GM12875 (cell line): ENCODE results near the gene ABCG5.

Source experiments
- H3K4me3 ChIP-seq: one replicate; pipeline ENCODE4 v1.5.1; 2011; ENCODE audit warnings: low read depth, low read length, control low read depth
- CTCF ChIP-seq: IDR thresholded peaks from 2 replicates; pipeline ENCODE4 v1.5.1; 2011; ENCODE audit warnings: low read depth, mild to moderate bottlenecking, control low read depth, inconsistent platforms, low read length, moderate library complexity, borderline replicate concordance; ENCODE audit not compliant: insufficient read depth

ABCG5 gene

GRCh38 chr2:43794956-43795355 lies 43.7 kb downstream of the ABCG5 start:
- TF ChIP-seq CTCF = no peak
- H3K4me3 ChIP-seq = no peak overlapping the region

- TF ChIP-seq CTCF = no peak
- no peak overlapping the region for H3K4me3 ChIP-seq
These were observed 46.0 kb downstream of the ABCG5 start for GRCh38 chr2:43792653-43793052.

- TF ChIP-seq CTCF = no peak
- H3K4me3 ChIP-seq = no peak overlapping the region
These were observed 47.4 kb downstream of the ABCG5 start for GRCh38 chr2:43791035-43791765.

GRCh38 chr2:43790147-43790546 lies 48.5 kb downstream of the ABCG5 start:
- no peak overlapping the region for H3K4me3 ChIP-seq
- TF ChIP-seq CTCF = no peak

GRCh38 chr2:43788646-43789045 lies 50.0 kb downstream of the ABCG5 start:
- TF ChIP-seq CTCF = no peak
- no peak overlapping the region for H3K4me3 ChIP-seq

- H3K4me3 ChIP-seq = no peak overlapping the region
- TF ChIP-seq CTCF = no peak
These were observed 50.7 kb downstream of the ABCG5 start for GRCh38 chr2:43787895-43788294.

GRCh38 chr2:43778233-43778632 lies 60.4 kb downstream of the ABCG5 start:
- no peak for TF ChIP-seq CTCF

More at GRCh38 chr2:43778233-43778632, 60.4 kb downstream of the ABCG5 start:
- H3K4me3 ChIP-seq = no peak overlapping the region
